AG09309 (cell line): ENCODE data around the gene GDNF.

Source experiments
- DNase-seq: peaks from one replicate; pipeline ENCODE4 v3.0.0-alpha.2; 2010; ENCODE audit warnings: low read depth
- H3K4me3 ChIP-seq: 2 replicates; pipeline ENCODE4 v1.5.1; 2011; ENCODE audit warnings: mild to moderate bottlenecking, low read depth, low read length, moderate library complexity; ENCODE audit not compliant: control insufficient read depth
- TF ChIP-seq, protein P1 (sequence below): IDR thresholded peaks from 2 replicates; pipeline ENCODE4 v1.5.1; 2011; ENCODE audit warnings: mild to moderate bottlenecking, low read depth, low read length, inconsistent platforms; ENCODE audit not compliant: insufficient read depth, control insufficient read depth; ENCODE audit errors: missing control alignments

GDNF gene

DNA sequence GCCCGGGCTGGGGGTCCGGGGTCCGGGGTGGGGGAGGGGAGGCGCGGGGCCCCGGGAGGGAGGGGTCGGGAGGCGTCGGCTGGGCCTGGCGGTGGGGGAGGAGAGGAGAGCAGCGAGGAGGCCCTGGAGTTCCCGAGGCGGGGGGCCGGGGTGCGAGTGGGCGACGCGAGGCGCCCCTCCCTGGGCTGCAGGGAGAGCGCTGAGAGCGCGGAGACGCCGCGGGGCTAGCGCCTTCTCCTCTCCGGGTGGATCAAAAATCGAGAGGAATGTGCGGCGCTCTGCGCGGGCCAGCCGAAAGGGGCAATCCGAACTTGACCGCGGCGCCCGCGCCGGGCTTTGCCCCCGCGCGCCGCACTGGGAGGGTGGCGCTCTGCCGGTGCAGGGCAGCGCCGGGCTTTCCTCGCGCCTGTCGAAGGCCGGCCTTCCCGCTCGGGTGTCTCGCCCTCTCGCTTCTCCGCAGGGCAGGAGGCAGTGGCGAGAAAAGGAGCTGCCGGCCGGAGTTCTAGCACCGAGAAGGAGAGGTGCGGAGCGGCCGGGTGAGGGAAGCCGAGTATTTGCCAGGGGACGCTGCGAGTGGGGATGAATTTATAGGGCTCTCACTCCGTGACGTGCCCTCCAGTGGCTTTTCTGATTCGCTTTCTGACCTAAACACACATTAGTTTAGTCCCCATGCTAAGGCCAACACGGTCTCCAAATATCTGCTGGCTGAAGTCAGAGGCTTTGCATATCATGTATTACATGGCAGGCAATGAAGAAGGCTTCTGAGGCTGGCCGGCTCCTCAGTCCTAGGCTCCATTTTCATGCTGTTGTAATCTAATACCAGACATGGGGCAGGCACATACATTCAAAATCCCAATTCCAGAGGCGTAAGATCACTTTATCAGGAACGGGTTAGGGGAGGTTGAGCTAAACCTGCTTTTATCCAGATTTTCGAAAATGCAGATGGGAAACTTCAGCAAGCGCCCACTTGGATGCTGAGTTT, 503 bp upstream of the GDNF start:
- H3K4me3 ChIP-seq, result peak overlapping the region; percentile 93
- TF ChIP-seq, protein P1, sequence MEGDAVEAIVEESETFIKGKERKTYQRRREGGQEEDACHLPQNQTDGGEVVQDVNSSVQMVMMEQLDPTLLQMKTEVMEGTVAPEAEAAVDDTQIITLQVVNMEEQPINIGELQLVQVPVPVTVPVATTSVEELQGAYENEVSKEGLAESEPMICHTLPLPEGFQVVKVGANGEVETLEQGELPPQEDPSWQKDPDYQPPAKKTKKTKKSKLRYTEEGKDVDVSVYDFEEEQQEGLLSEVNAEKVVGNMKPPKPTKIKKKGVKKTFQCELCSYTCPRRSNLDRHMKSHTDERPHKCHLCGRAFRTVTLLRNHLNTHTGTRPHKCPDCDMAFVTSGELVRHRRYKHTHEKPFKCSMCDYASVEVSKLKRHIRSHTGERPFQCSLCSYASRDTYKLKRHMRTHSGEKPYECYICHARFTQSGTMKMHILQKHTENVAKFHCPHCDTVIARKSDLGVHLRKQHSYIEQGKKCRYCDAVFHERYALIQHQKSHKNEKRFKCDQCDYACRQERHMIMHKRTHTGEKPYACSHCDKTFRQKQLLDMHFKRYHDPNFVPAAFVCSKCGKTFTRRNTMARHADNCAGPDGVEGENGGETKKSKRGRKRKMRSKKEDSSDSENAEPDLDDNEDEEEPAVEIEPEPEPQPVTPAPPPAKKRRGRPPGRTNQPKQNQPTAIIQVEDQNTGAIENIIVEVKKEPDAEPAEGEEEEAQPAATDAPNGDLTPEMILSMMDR, result peak; percentile 23
- DNase-seq, result no peak

DNA sequence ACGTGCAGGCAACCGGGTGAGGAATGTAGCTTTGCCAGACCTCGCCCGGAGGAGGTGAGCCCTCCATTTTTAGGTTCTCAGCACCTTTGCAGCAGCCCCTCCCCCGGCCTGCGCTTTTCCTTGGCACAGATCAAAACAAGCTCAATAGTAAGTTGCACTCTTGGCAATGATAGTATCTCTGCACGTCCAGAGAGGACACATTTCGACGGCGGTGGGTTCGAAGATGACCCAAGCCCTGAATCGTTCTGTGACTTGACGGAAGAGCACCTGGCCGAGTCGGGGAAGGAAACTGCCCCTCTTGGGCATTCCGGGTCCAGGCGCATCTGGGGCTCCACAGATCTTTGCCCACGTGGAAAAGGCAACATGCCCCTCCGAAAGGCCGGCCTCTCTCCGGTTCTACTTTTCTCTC, 904 bp downstream of the GDNF start:
- peak overlapping the region; percentile 93 for H3K4me3 ChIP-seq
- no peak for DNase-seq
- TF ChIP-seq, protein P1, result no peak

DNA sequence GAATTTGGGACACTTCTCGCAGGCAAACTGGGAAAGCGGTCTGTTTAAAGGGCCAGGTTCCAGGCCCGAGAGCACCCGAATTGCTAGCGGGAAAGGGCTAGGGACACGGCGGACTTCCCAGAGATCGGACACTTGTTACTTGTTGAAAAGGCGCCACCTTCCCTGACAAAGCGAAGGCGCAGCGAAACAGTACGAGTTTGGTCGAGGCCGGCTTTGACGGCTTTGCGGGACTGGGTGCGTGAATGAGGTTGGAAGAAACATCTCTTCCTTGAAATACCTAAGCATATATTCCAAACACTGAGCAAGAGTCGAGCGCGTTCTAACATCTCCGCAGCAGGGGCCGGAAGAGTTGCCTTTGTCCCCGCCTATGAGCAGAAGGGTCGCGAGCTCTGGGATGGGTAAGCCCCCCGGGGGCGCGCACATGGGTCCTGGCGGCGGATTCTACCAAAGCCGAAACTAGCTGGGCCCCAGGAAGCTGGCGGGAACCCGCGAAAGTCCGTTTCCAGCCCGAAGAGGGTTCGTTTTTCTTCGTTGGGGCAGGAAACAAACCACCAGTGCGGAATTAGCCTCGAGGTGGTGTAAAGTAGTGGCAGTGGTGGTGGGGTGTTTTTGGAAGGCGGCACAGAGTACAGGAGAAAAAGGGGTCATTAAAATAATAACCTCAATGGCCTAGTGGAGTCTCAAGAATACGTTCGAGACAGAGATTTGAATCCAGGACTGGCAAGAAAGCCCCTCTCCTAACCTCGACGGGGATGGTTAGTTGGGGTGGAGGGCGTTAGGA, 1.5 kb downstream of the GDNF start:
- peak overlapping the region; percentile 93 for H3K4me3 ChIP-seq
- no peak for DNase-seq

DNA sequence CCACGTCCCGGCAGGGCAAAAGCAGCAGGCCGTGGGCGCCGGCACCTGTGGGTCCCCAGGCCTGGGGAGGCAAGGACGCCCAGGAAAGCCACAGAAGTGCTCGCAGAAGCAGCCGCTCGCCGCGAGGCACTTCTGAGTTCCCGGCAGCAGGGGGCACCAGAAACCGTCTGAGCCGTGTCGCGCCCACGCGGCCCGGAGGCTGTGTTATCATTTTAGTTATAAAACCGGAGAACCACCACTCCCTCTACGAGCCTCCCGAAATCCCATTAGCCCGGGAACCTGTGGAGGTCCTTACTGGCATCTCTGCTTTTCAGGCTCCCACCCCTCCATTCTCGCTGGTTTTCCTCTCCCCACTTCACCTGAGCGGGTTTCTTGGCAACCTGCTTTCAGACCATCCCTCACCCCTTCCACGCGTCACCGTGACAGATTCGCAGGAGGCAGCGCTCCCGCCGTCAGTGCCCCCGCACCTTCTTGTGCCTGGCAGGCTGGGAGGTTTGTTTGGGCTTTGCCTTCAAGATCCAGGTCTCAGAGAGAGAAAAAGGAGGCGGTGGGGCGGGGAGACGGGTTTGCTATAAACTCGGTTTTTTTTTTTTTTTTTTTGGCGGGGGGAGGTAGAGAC, 2.3 kb downstream of the GDNF start:
- peak overlapping the region; percentile 93 for H3K4me3 ChIP-seq
- TF ChIP-seq, protein P1, result peak; percentile 91
- DNase-seq, result no peak

More for the DNA sequence above, 1.5 kb downstream of the GDNF start:
- TF ChIP-seq, protein P1, result peak; percentile 34

DNA sequence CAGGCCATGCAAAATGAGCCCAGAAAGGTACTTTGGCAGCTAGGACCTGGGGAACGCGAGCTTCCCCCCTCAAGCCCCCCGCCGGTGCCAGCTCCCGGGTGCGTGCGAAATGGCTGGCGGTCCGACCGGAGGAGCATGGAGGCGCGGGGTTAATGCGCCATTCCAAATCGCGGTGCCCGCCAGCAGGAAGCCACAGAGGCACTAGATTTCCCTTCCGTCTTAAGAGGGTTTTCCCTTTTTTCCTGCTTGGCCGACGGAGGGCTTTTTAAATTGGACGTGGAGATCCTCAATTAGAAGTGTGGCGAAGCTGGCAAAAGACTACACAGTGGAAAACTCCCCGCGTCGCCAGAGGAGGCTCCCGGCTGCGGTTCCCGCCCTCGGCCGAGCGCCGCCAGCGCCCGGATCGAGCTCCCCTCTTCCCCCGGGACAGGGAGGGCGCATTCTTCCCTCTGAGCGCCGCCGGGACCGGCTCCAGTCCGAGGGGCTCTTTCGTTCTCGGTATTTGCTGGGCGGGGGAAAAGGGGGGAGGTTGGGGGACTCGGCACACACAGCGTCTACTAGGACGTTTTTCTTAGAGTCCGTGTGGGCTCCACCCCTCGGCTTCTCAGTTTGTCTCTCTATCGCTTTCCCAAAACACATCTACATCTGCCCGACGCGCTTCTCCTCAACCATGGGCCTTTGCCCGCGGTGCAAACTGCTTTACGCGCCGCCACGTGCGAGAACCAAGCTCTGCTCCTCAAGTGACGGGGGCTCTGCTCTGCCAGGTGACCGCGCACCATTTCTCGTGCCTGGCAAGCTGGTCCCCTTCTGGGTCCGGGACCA, 3.0 kb downstream of the GDNF start:
- DNase-seq, result no peak
- H3K4me3 ChIP-seq, result peak overlapping the region; percentile 93
- TF ChIP-seq, protein P1, result peak; percentile 11

DNA sequence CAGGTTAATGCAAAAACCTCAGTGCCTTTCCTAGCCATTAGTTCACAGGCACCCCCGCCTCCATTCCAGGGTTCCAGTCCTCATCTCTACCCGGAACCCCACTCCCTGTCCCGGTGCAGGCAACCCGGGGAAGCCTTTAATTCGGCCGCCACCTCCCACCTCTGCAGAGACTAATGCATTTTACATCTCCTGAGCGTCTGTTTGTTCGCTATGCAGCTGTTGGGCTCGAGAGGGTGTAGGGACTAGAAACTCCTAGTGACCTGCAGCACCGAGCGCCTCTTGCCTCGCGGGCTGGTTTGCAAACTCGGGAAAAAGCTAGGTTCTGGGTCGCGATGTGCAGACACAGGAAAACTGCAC, 3.6 kb downstream of the GDNF start:
- H3K4me3 ChIP-seq, result peak overlapping the region; percentile 93
- TF ChIP-seq, protein P1, result no peak
- DNase-seq, result no peak
